Measurements from ENCODE around the gene KCNA1.

Gene KCNA1

DNA sequence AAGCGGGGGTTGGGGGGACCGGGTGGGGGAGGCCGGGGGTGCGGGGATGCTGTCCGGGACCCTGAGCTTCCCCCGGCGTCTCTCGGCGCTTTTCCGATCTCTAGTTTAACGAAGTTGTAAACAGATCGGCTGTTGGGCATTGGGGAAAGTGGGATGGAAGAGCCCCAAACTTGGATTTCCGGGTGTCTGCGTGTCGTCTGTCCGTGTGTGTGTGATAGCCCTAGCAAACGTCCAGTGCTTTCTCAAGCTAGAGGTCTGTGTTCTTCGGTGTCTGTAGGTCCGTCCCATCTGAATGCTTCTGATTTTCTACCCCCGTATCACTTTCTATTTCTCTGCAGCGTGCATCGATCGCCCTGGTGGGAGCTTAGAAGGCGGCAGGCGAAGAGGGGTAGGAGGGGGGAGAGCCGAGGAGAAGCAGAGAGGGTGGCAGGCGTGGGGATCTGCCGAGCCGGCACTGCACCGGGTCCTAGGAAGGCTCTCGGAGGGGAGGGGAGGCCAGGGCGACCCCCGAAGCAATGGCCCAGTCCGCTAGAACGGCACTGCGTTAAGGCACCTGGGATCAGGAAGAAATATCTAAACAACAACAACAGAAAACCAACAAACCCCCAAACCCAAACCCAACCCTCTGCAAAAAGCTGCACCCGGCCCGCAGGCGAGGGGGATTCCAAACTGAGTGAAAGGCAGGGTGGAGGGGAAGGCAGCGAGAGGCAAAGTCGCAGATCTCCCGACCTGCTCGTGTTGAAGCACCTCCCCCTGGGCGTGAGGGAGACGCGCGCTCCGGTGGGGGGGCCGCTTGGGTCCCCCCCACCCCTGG lies 1.0 kb downstream of the KCNA1 start:
- peak; percentile 56 for FAIRE-seq

DNA sequence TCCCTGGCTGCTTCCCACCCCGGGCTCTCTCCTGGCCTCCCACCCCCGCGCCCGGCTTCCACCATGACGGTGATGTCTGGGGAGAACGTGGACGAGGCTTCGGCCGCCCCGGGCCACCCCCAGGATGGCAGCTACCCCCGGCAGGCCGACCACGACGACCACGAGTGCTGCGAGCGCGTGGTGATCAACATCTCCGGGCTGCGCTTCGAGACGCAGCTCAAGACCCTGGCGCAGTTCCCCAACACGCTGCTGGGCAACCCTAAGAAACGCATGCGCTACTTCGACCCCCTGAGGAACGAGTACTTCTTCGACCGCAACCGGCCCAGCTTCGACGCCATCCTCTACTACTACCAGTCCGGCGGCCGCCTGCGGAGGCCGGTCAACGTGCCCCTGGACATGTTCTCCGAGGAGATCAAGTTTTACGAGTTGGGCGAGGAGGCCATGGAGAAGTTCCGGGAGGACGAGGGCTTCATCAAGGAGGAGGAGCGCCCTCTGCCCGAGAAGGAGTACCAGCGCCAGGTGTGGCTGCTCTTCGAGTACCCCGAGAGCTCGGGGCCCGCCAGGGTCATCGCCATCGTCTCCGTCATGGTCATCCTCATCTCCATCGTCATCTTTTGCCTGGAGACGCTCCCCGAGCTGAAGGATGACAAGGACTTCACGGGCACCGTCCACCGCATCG lies 1.8 kb downstream of the KCNA1 start:
- DNase-seq (ENCODE audit: extremely low spot score, insufficient read length, low read depth) (no peak), FAIRE-seq (peak; percentile 29)

More for the DNA sequence above, 1.0 kb downstream of the KCNA1 start:
- peak; percentile 54 for DNase-seq (ENCODE audit: extremely low spot score, insufficient read length, low read depth)

DNA sequence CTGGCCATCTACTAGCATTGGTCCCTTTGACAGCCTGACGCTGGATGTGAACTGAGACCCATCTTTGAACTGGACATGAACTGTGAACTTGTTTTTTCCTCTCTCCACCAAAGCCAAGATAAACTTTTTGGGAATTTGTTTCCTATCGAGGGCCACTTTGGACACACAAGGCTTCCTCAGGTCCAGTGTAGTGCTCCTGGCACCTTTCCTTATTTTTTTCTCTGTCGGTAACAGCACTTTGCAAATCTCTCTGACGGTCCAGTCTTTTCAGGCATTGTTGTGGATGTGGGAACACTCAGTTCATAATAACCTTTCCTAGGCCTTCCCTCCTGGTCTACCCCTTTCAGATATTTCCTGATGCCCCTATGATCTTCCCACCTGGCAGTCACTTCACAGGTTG lies 5.0 kb downstream of the KCNA1 start:
- DNase-seq (ENCODE audit: extremely low spot score, insufficient read length, low read depth) (no peak), FAIRE-seq (no peak)

- FAIRE-seq, result no peak
- no peak for DNase-seq (ENCODE audit: extremely low spot score, insufficient read length, low read depth)
Observed at GRCh38 chr12:4915752-4916151, 6.0 kb downstream of the KCNA1 start.

DNA sequence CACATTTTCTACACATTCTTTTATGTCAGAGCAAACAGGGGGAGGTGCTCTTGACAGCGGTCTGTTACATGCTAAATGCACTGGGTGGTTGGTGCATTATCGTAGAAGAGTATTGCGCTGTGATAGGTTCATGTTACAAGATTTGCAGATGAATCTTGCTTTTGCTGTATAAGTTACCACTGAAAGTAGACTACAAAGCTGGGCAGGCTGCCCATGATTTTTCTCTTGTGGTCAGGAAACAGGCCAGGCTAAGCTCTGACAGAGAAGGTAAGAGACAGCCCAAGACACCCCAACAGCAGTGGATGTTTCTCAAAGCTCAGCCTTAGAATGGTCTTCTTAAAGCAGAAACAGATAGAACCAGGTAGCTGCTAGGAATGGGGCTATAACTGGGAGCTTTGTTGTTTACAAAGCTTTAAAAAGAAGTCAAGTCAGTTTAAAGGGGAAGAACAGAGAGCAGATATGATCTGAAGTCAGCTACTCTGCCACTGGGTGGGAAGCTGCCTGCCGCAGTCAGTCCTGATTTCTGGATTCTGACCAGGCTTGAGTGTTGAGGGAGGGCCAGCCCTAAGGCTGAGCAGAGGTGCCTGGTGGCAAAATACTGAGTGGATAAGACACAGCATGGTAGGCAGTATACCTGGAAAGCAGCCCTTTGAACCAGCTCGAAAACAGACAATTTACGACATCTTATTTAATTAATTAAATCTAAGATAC lies 9.4 kb downstream of the KCNA1 start:
- DNase-seq (ENCODE audit: extremely low spot score, insufficient read length, low read depth) (no peak), FAIRE-seq (peak; percentile 5)

DNA sequence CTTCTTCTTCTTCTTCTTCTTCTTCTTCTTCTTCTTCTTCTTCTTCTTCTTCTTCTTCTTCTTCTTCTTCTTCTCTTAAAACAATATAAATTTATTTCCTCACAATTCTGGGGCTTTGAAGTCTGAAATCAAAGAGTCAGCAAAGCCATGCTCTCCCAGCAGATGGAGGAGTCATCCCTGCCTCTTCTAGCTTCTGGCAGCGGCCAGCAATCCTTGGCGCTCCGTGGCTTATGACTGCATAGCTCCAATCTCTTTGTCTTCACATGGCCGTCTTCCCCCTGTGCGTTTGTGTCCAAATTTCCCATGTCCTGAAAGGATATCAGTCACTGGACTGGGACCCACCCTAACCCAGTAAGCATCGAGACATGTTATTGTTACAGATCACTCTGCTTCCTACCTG lies 22.9 kb downstream of the KCNA1 start:
- DNase-seq (ENCODE audit: extremely low spot score, insufficient read length, low read depth) (no peak), FAIRE-seq (no peak)

GRCh38 chr12:4933411-4933810 lies 23.7 kb downstream of the KCNA1 start:
- FAIRE-seq (no peak), DNase-seq (ENCODE audit: extremely low spot score, insufficient read length, low read depth) (no peak)

GRCh38 chr12:4934407-4935035 lies 24.8 kb downstream of the KCNA1 start:
- FAIRE-seq, result no peak
- DNase-seq (ENCODE audit: extremely low spot score, insufficient read length, low read depth), result no peak

GRCh38 chr12:4938900-4939299 lies 29.2 kb downstream of the KCNA1 start:
- FAIRE-seq (no peak), DNase-seq (ENCODE audit: extremely low spot score, insufficient read length, low read depth) (no peak)

GRCh38 chr12:4939418-4940023 lies 29.8 kb downstream of the KCNA1 start:
- DNase-seq (ENCODE audit: extremely low spot score, insufficient read length, low read depth), result no peak
- no peak for FAIRE-seq

GRCh38 chr12:4943067-4943937 lies 33.6 kb downstream of the KCNA1 start:
- peak; percentile 37 for DNase-seq (ENCODE audit: extremely low spot score, insufficient read length, low read depth)
- FAIRE-seq, result peak; percentile 97

- FAIRE-seq, result no peak
Observed at GRCh38 chr12:4943938-4944284, 34.2 kb downstream of the KCNA1 start.

DNA sequence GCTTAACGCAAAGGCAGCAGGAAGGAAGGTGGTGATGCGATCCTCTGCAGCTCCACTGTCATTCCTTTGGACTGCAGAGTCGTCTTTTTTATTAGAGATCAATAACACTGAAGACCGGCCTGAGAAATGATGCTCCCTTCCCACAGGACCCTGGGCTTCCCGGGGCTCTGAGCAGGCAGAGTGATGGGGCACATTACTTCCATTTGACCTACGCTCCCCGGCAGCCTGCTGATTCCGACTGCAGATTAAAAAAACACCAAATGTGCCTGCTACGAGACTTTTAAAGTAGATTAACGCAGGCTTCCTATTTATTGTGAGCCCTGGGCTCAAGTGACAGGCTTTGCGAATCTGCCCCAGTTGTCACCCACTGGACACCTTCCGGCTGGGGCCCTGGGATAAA lies 37.5 kb downstream of the KCNA1 start:
- DNase-seq (ENCODE audit: extremely low spot score, insufficient read length, low read depth) (no peak), FAIRE-seq (no peak)

More at GRCh38 chr12:4943938-4944284, 34.2 kb downstream of the KCNA1 start:
- DNase-seq (ENCODE audit: extremely low spot score, insufficient read length, low read depth), result no peak

- DNase-seq (ENCODE audit: extremely low spot score, insufficient read length, low read depth) (no peak), FAIRE-seq (no peak)
Observed at GRCh38 chr12:4951083-4951482, 41.4 kb downstream of the KCNA1 start.

GRCh38 chr12:4951601-4952000 lies 41.9 kb downstream of the KCNA1 start:
- FAIRE-seq, result no peak
- no peak for DNase-seq (ENCODE audit: extremely low spot score, insufficient read length, low read depth)

GRCh38 chr12:4954621-4955354 lies 45.1 kb downstream of the KCNA1 start:
- FAIRE-seq (no peak), DNase-seq (ENCODE audit: extremely low spot score, insufficient read length, low read depth) (no peak)

GRCh38 chr12:4956054-4956453 lies 46.3 kb downstream of the KCNA1 start:
- DNase-seq (ENCODE audit: extremely low spot score, insufficient read length, low read depth) (no peak), FAIRE-seq (no peak)

- FAIRE-seq, result no peak
- no peak for DNase-seq (ENCODE audit: extremely low spot score, insufficient read length, low read depth)
Observed at GRCh38 chr12:4956968-4957367, 47.3 kb downstream of the KCNA1 start.

- FAIRE-seq (no peak), DNase-seq (ENCODE audit: extremely low spot score, insufficient read length, low read depth) (no peak)
Observed at GRCh38 chr12:4957761-4958160, 48.1 kb downstream of the KCNA1 start.
